Ishikawa (cell line): ENCODE results near the gene ERVV-1.

ENCODE experiments used
- CEBPB ChIP-seq: IDR thresholded peaks from 2 replicates; pipeline ENCODE4 v1.6.1; 2012
- CREB1 ChIP-seq: IDR thresholded peaks from 2 replicates; pipeline ENCODE4 v1.6.1; 2012; ENCODE audit warnings: low read depth
- EGR1 ChIP-seq: IDR thresholded peaks from 2 replicates; pipeline ENCODE4 v1.6.1; 2012
- EP300 ChIP-seq: IDR thresholded peaks from 2 replicates; pipeline ENCODE4 v1.6.1; 2012; ENCODE audit warnings: borderline replicate concordance
- FOXM1 ChIP-seq: IDR thresholded peaks from 2 replicates; pipeline ENCODE4 v1.6.1; 2012; ENCODE audit warnings: low read depth, borderline replicate concordance
- MAX ChIP-seq: IDR thresholded peaks from 2 replicates; pipeline ENCODE4 v1.6.1; 2012
- NFIC ChIP-seq: IDR thresholded peaks from 2 replicates; pipeline ENCODE4 v1.6.1; 2012
- RAD21 ChIP-seq: IDR thresholded peaks from 2 replicates; pipeline ENCODE4 v1.6.1; 2012; ENCODE audit warnings: low read depth
- REST ChIP-seq: IDR thresholded peaks from 2 replicates; pipeline ENCODE4 v1.6.1; 2012; ENCODE audit warnings: low read depth, mild to moderate bottlenecking
- TAF1 ChIP-seq: IDR thresholded peaks from 2 replicates; pipeline ENCODE4 v1.6.1; 2012; ENCODE audit warnings: low read depth, mild to moderate bottlenecking
- TCF12 ChIP-seq: IDR thresholded peaks from 2 replicates; pipeline ENCODE4 v1.6.1; 2012; ENCODE audit warnings: low read depth
- TEAD4 ChIP-seq: IDR thresholded peaks from 2 replicates; pipeline ENCODE4 v1.6.1; 2012
- USF1 ChIP-seq: IDR thresholded peaks from 2 replicates; pipeline ENCODE4 v1.6.1; 2012
- YY1 ChIP-seq: IDR thresholded peaks from 2 replicates; pipeline ENCODE4 v1.6.1; 2012; ENCODE audit warnings: low read depth
- ZBTB7A ChIP-seq: IDR thresholded peaks from 2 replicates; pipeline ENCODE4 v1.6.1; 2012; ENCODE audit warnings: low read depth

Gene ERVV-1

GRCh38 chr19:53007200-53007599, 6.5 kb upstream of the ERVV-1 start:
- TF ChIP-seq USF1 (no peak), ZBTB7A (no peak), FOXM1 (no peak), NFIC (no peak), CEBPB (no peak), TAF1 (no peak), MAX (no peak), EP300 (no peak), CREB1 (no peak), TEAD4 (no peak), EGR1 (no peak), RAD21 (no peak), YY1 (no peak), REST (no peak), TCF12 (no peak)

- TF ChIP-seq YY1 (no peak), CREB1 (no peak), TAF1 (no peak), TEAD4 (no peak), ZBTB7A (no peak), FOXM1 (no peak), EGR1 (no peak), NFIC (no peak), REST (no peak), USF1 (no peak), EP300 (no peak), CEBPB (no peak), TCF12 (no peak), MAX (no peak), RAD21 (no peak)
Measured at GRCh38 chr19:53007606-53008005, 6.1 kb upstream of the ERVV-1 start.

GRCh38 chr19:53008061-53008778, 5.5 kb upstream of the ERVV-1 start:
- TF ChIP-seq TEAD4, result no peak

GRCh38 chr19:53010494-53010893, 3.2 kb upstream of the ERVV-1 start:
- no peak for TF ChIP-seq EP300
- no peak for TF ChIP-seq MAX
- no peak for TF ChIP-seq REST
- TF ChIP-seq TCF12, result no peak
- TF ChIP-seq YY1, result no peak
- TF ChIP-seq TEAD4, result no peak
- no peak for TF ChIP-seq TAF1
- TF ChIP-seq CEBPB, result no peak
- TF ChIP-seq EGR1, result no peak
- no peak for TF ChIP-seq RAD21
- no peak for TF ChIP-seq USF1
- TF ChIP-seq CREB1, result no peak
